Thoracic aorta endothelial cell (primary cell): ENCODE results near the gene ZFAND5. TPM values are rescaled to one million over a fixed set of nuclear protein-coding genes. Genes with fewer than 3 reads are reported as not detected.

Source experiments
- total RNA-seq: library from RNA; depleted of rRNA; stranded (reverse); fragments of >200 nt; gene quantifications from 2 replicates; pipeline ENCODE4 v1.2.3, GENCODE V29; 2012

The ZFAND5 gene
- 146 and 190 TPM in 2 replicates for total RNA-seq

GRCh38 chr9:72364679-72365524 lies at the start of gene ZFAND5:
ZFAND5 (minus strand) TSS chr9:72365208; CDS start chr9:72360778, 4,430 bp downstream.

Other genes with a start within 250 kb of the ZFAND5 start
- gene GDA, start 215.8 kb downstream of the ZFAND5 start, total RNA-seq = 0.07 TPM in 1 of 2 replicates, not detected in the other
- gene TMC1, start 156.4 kb upstream of the ZFAND5 start, total RNA-seq = 2.2 and 3.2 TPM in 2 replicates